ENCODE results near the gene APOBEC3H.

Gene APOBEC3H

DNA sequence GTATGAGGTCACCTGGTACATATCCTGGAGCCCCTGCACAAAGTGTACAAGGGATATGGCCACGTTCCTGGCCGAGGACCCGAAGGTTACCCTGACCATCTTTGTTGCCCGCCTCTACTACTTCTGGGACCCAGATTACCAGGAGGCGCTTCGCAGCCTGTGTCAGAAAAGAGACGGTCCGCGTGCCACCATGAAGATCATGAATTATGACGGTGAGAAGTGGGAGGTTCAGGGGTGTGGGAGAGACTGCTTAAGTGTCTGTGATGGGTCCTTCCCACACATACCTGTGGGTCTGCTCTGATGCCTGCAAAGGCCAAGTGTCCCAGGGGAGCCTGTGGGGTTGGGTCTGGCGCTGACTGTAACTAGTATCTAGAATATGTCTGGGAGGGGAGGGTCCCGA lies 16.0 kb upstream of the APOBEC3H start:
- TF ChIP-seq SIN3A (IDR thresholded peaks at IDR 0.05; ENCODE audit: borderline replicate concordance, insufficient read depth, low read length): no peak

GRCh38 chr22:39081598-39081997 lies 15.4 kb upstream of the APOBEC3H start:
- TF ChIP-seq SIN3A (IDR thresholded peaks at IDR 0.05; ENCODE audit: borderline replicate concordance, insufficient read depth, low read length): no peak
- no peak for TF ChIP-seq TAF1 (IDR thresholded peaks at IDR 0.05; ENCODE audit: borderline replicate concordance, insufficient read depth, low read length)
- no peak for TF ChIP-seq POLR2AphosphoS5 (IDR thresholded peaks at IDR 0.05; ENCODE audit: low read depth, low read length)
- TF ChIP-seq FOXP2 (optimal IDR thresholded peaks at IDR 0.05; ENCODE audit: borderline replicate concordance, extremely low read depth, extremely low read length, insufficient read depth): no peak
- no peak for TF ChIP-seq REST (IDR thresholded peaks at IDR 0.05; ENCODE audit: insufficient read depth in 1 of 2, low read depth in 2 of 2, low read length in 2 of 2)

- TF ChIP-seq TAF1 (IDR thresholded peaks at IDR 0.05; ENCODE audit: borderline replicate concordance, insufficient read depth, low read length): no peak
- no peak for TF ChIP-seq POLR2AphosphoS5 (IDR thresholded peaks at IDR 0.05; ENCODE audit: low read depth, low read length)
- TF ChIP-seq SIN3A (IDR thresholded peaks at IDR 0.05; ENCODE audit: borderline replicate concordance, insufficient read depth, low read length): no peak
- TF ChIP-seq FOXP2 (optimal IDR thresholded peaks at IDR 0.05; ENCODE audit: borderline replicate concordance, extremely low read depth, extremely low read length, insufficient read depth): no peak
- TF ChIP-seq REST (IDR thresholded peaks at IDR 0.05; ENCODE audit: insufficient read depth in 1 of 2, low read depth in 2 of 2, low read length in 2 of 2): no peak
These were observed 13.6 kb upstream of the APOBEC3H start for GRCh38 chr22:39083212-39084165.

DNA sequence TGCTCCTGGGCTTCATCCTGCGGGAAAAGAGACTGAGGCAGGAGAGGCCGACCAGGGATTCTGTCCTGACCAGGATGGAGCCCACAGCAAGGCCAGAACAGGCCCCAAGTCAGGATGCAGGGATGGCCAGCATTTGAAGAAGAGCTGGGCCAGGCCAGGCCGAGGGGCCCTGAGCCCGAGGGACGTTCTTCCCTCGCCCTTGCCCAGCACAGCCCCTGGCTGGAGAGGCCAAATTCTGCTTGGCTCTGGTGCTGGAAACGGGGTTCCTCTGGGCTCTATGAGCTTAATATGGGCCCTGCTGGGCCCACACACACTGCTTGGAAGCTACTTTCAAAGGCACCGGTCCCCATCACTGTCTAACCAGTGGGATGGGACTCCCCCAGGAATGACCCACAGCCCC lies 12.4 kb upstream of the APOBEC3H start:
- TF ChIP-seq FOXP2 (optimal IDR thresholded peaks at IDR 0.05; ENCODE audit: borderline replicate concordance, extremely low read depth, extremely low read length, insufficient read depth): no peak
- no peak for TF ChIP-seq REST (IDR thresholded peaks at IDR 0.05; ENCODE audit: insufficient read depth in 1 of 2, low read depth in 2 of 2, low read length in 2 of 2)
- no peak for TF ChIP-seq SIN3A (IDR thresholded peaks at IDR 0.05; ENCODE audit: borderline replicate concordance, insufficient read depth, low read length)
- TF ChIP-seq POLR2AphosphoS5 (IDR thresholded peaks at IDR 0.05; ENCODE audit: low read depth, low read length): no peak
- TF ChIP-seq TAF1 (IDR thresholded peaks at IDR 0.05; ENCODE audit: borderline replicate concordance, insufficient read depth, low read length): no peak

DNA sequence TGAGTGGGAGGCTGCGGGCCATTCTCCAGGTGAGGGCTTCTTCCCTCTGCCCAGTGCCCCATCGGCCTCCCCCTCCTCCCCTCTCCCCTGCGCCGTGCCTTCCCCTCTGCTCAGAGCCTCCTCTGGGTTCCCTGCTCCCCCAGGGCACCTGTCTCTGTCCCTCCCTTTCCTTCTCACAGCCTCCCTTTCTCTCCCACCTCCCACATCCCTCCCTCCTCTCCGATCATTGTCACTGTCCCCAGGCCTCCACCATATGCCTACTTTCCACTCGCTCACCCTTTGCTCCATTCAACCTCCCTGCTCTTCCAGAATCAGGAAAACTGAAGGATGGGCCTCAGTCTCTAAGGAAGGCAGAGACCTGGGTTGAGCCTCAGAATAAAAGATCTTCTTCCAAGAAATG lies 9.9 kb upstream of the APOBEC3H start:
- TF ChIP-seq TAF1 (IDR thresholded peaks at IDR 0.05; ENCODE audit: borderline replicate concordance, insufficient read depth, low read length) (no peak), POLR2AphosphoS5 (IDR thresholded peaks at IDR 0.05; ENCODE audit: low read depth, low read length) (no peak), SIN3A (IDR thresholded peaks at IDR 0.05; ENCODE audit: borderline replicate concordance, insufficient read depth, low read length) (no peak), REST (IDR thresholded peaks at IDR 0.05; ENCODE audit: insufficient read depth in 1 of 2, low read depth in 2 of 2, low read length in 2 of 2) (no peak), FOXP2 (optimal IDR thresholded peaks at IDR 0.05; ENCODE audit: borderline replicate concordance, extremely low read depth, extremely low read length, insufficient read depth) (no peak)
